OCI-LY7 (cell line): ENCODE data around the gene VSIG10L2. TPM values are rescaled to one million over a fixed set of nuclear protein-coding genes. Genes with fewer than 3 reads are reported as not detected.

ENCODE experiments used
- BruUV-seq: library from RNA; stranded (reverse); fragments of 400-500 nt; replicated peaks from 2 replicates; lab custom pipeline; 2021; lab: Mats Ljungman, UMichigan
- CTCF ChIA-PET: fragments of 300-600 bp; sonication (Branson Sonifier 250); formaldehyde crosslinking; loops from one replicate; lab custom pipeline; 2022; ENCODE audit warnings: antibody characterized with exemption; ENCODE audit not compliant: unreplicated experiment; lab: Charles Lee
- POLR2A ChIA-PET: fragments of 300-600 bp; sonication (Branson Sonifier 250); formaldehyde crosslinking; loops from one replicate; lab custom pipeline; 2022; ENCODE audit warnings: antibody characterized with exemption; lab: Charles Lee
- DNase-seq: peaks from one replicate; pipeline ENCODE4 v3.0.0-alpha.2; 2015; ENCODE audit warnings: low spot score
- H2AFZ ChIP-seq: fragments of 200-600 bp; sonication (generic), shearing (Covaris generic); 2 replicates; pipeline ENCODE4 v1.6.1; 2014; ENCODE audit warnings: mild to moderate bottlenecking, antibody characterized with exemption, low read length, moderate library complexity
- H3K27ac ChIP-seq: fragments of 200-600 bp; sonication (generic); 2 replicates; pipeline ENCODE4 v1.5.1; 2014; ENCODE audit warnings: mixed run types, low read depth, mild to moderate bottlenecking, moderate library complexity, low read length, inconsistent platforms; ENCODE audit not compliant: poor library complexity, severe bottlenecking
- H3K36me3 ChIP-seq: fragments of 200-600 bp; sonication (generic); 2 replicates; pipeline ENCODE4 v1.6.1; 2014; ENCODE audit warnings: mild to moderate bottlenecking, antibody characterized with exemption, low read length, moderate library complexity, mixed read lengths; ENCODE audit not compliant: insufficient read depth
- H3K4me1 ChIP-seq: fragments of 200-600 bp; sonication (generic); 2 replicates; pipeline ENCODE4 v1.5.1; 2014; ENCODE audit warnings: mild to moderate bottlenecking, low read length; ENCODE audit not compliant: insufficient read depth, poor library complexity, severe bottlenecking
- H3K4me2 ChIP-seq: fragments of 200-600 bp; sonication (generic); 2 replicates; pipeline ENCODE4 v1.6.1; 2014; ENCODE audit warnings: mild to moderate bottlenecking, low read length
- H3K4me3 ChIP-seq: fragments of 200-600 bp; sonication (generic); 2 replicates; pipeline ENCODE4 v1.5.1; 2014; ENCODE audit warnings: mild to moderate bottlenecking, low read depth, low read length; ENCODE audit not compliant: poor library complexity, severe bottlenecking
- H3K79me2 ChIP-seq: fragments of 200-600 bp; sonication (generic); 2 replicates; pipeline ENCODE4 v1.6.1; 2016; ENCODE audit warnings: low read depth, mild to moderate bottlenecking, low read length, moderate library complexity, mixed read lengths; ENCODE audit not compliant: insufficient read depth
- H3K9me2 ChIP-seq: fragments of 200-600 bp; sonication (generic); 2 replicates; pipeline ENCODE4 v1.6.1; 2016; ENCODE audit warnings: mild to moderate bottlenecking, low read length, mixed read lengths; ENCODE audit not compliant: insufficient read depth
- H3K9me3 ChIP-seq: fragments of 200-600 bp; sonication (generic); 2 replicates; pipeline ENCODE4 v1.6.1; 2014; ENCODE audit warnings: mild to moderate bottlenecking, mixed run types, low read length, mixed read lengths
- H4K20me1 ChIP-seq: fragments of 200-600 bp; sonication (generic); 2 replicates; pipeline ENCODE4 v1.6.1; 2014; ENCODE audit warnings: mild to moderate bottlenecking, antibody characterized with exemption, low read length, moderate library complexity, mixed read lengths; ENCODE audit not compliant: insufficient read depth
- CTCF ChIP-seq: fragments of 200-600 bp; sonication (generic); conservative IDR thresholded peaks from 2 replicates; pipeline ENCODE4 v1.5.1; 2014; ENCODE audit warnings: mild to moderate bottlenecking, antibody characterized with exemption, low read length, moderate library complexity, mixed read lengths
- EZH2phosphoT487 ChIP-seq: fragments of 200-600 bp; sonication (generic); IDR thresholded peaks from 2 replicates; pipeline ENCODE4 v1.6.1; 2018; ENCODE audit warnings: low read depth, borderline replicate concordance, mild to moderate bottlenecking, mixed run types, antibody characterized with exemption, low read length, moderate library complexity, mixed read lengths
- intact Hi-C: fragments of 100-400 bp; cut with micrococcal nuclease; formaldehyde crosslinking; loops from one replicate; pipeline ENCODE4 v1.10.0; 2022; ENCODE audit not compliant: unreplicated experiment
- total RNA-seq, 2 experiments: library from RNA; depleted of rRNA in 1 of 2; stranded (reverse); fragments of >200 nt in 1 of 2; shearing (Covaris generic) in 1 of 2; gene quantifications; 2 replicates each; pipeline ENCODE4 v1.2.3, GENCODE V29; 2014 to 2022

Gene VSIG10L2
- total RNA-seq, 2 experiments from 2014 or later: not detected

GRCh38 chr11:125960771-125961170 lies 14.9 kb downstream of the VSIG10L2 start:
- Histone ChIP-seq H4K20me1 (no peaks in the 10 kb centered on the region), H3K4me2 (no peak overlapping the region), H3K27ac (no peak overlapping the region), H3K4me3 (no peak overlapping the region), H3K9me3 (no peaks in the 10 kb centered on the region), H2AFZ (no peak overlapping the region), H3K9me2 (no peaks in the 10 kb centered on the region), H3K36me3 (no peaks in the 10 kb centered on the region), H3K79me2 (no peaks in the 10 kb centered on the region), H3K4me1 (no peaks in the 10 kb centered on the region)
- TF ChIP-seq CTCF: no peak
- no peak for TF ChIP-seq EZH2phosphoT487
- no TSS peak for BruUV-seq
- ChIA-PET POLR2A (no interaction called here), CTCF (no interaction called here)
- DNase-seq: no peak
- intact Hi-C loops: no loop called here

- no peak overlapping the region for H2AFZ ChIP-seq
Measured at GRCh38 chr11:125967515-125967914, 21.7 kb downstream of the VSIG10L2 start.

More at GRCh38 chr11:125967515-125967914, 21.7 kb downstream of the VSIG10L2 start:
- no peaks in the 10 kb centered on the region for H3K9me2 ChIP-seq
- ChIA-PET POLR2A (no interaction called here), CTCF (no interaction called here)
- H3K79me2 ChIP-seq: no peaks in the 10 kb centered on the region
- no peaks in the 10 kb centered on the region for H3K36me3 ChIP-seq
- no peaks in the 10 kb centered on the region for H3K9me3 ChIP-seq
- H3K4me2 ChIP-seq: no peak overlapping the region
- intact Hi-C loops: no loop called here
- no TSS peak for BruUV-seq
- H3K27ac ChIP-seq: no peak overlapping the region
- no peaks in the 10 kb centered on the region for H3K4me1 ChIP-seq
- DNase-seq: no peak
- H3K4me3 ChIP-seq: no peak overlapping the region
- H4K20me1 ChIP-seq: no peaks in the 10 kb centered on the region
- TF ChIP-seq EZH2phosphoT487: no peak
- TF ChIP-seq CTCF: no peak
